B cell (primary cell): ENCODE results near the gene CFAP20. TPM values are rescaled to one million over a fixed set of nuclear protein-coding genes. Genes with fewer than 3 reads are reported as not detected.

Source experiments
- ATAC-seq: fragments of 200-7000 bp; cut with Tn5 transposase; one replicate; pipeline ENCODE4 v1.10.0; 2021; ENCODE audit warnings: low read depth, mild to moderate bottlenecking, moderate number of reproducible peaks, moderate library complexity
- CTCF ChIA-PET: fragments of 350-600 bp; sonication (Branson Sonifier 250); formaldehyde crosslinking; loops from one replicate; lab custom pipeline; 2021; ENCODE audit warnings: antibody characterized with exemption, inconsistent platforms; lab: Charles Lee
- POLR2A ChIA-PET: fragments of 350-600 bp; sonication (Branson Sonifier 250); formaldehyde crosslinking; loops from one replicate; lab custom pipeline; 2021; ENCODE audit warnings: antibody characterized with exemption; lab: Charles Lee
- DNase-seq: peaks from one replicate; pipeline ENCODE4 v3.0.0; 2013
- H2AFZ ChIP-seq: 2 replicates; pipeline ENCODE4 v1.6.1; 2012; ENCODE audit warnings: mild to moderate bottlenecking, low read depth, low read length; ENCODE audit not compliant: insufficient read depth, poor library complexity, severe bottlenecking
- H3K27ac ChIP-seq, 2 donors: 1 replicate in 1 of 2; 2 replicates in 1 of 2; pipeline ENCODE4 v1.5.1; 2012 to 2013; ENCODE audit warnings: low read length in 2 of 2, mild to moderate bottlenecking in 2 of 2, moderate library complexity in 1 of 2
- H3K27me3 ChIP-seq, 4 experiments: fragments of 200-600 bp in 1 of 4; sonication (generic) in 1 of 4; replicated peaks in 1 of 4; 1 replicate in 2 of 4; 2 replicates in 2 of 4; pipeline versions ENCODE4 v1.6.1 to v1.7.0; 2013 to 2016; ENCODE audit warnings: low read length in 3 of 4, mild to moderate bottlenecking in 2 of 4, mixed read lengths in 1 of 4, moderate library complexity in 1 of 4; ENCODE audit not compliant: insufficient read depth in 4 of 4, control insufficient read depth in 3 of 4; ENCODE audit errors: control extremely low read depth in 1 of 4
- H3K36me3 ChIP-seq, 2 experiments: replicated peaks in 1 of 2; 1 replicate in 1 of 2; 2 replicates in 1 of 2; pipeline versions ENCODE4 v1.6.1 to v1.7.1; 2013; ENCODE audit warnings: low read length in 1 of 2; ENCODE audit not compliant: insufficient read depth in 2 of 2, control insufficient read depth in 1 of 2; ENCODE audit errors: control extremely low read depth in 1 of 2, extremely low read depth in 1 of 2
- H3K4me1 ChIP-seq, 2 donors: fragments of 200-600 bp in 1 of 2; sonication (generic) in 1 of 2; 1 replicate in 1 of 2; 2 replicates in 1 of 2; pipeline versions ENCODE4 v1.5.1 to v1.6.1; 2013 to 2017; ENCODE audit warnings: low read length in 2 of 2; ENCODE audit not compliant: control insufficient read depth in 2 of 2, insufficient read depth in 2 of 2
- H3K4me2 ChIP-seq: replicated peaks from 2 replicates; pipeline ENCODE3; 2012; ENCODE audit warnings: mild to moderate bottlenecking, low read depth, low read length; ENCODE audit not compliant: poor library complexity, severe bottlenecking
- H3K4me3 ChIP-seq, 5 experiments: fragments of 200-600 bp in 1 of 5; sonication (generic) in 1 of 5; 1 replicate in 3 of 5; 2 replicates in 2 of 5; pipeline versions ENCODE4 v1.5.1 to v1.7.0; 2011 to 2016; ENCODE audit warnings: low read length in 4 of 5, mild to moderate bottlenecking in 4 of 5, low read depth in 2 of 5, control low read depth in 1 of 5, moderate library complexity in 1 of 5; ENCODE audit not compliant: insufficient read depth in 1 of 5; ENCODE audit errors: control extremely low read depth in 1 of 5, extremely low read depth in 1 of 5
- H3K79me2 ChIP-seq: fragments of 200-600 bp; sonication (generic); one replicate; pipeline ENCODE4 v1.6.0; 2016; ENCODE audit warnings: low read length; ENCODE audit not compliant: control insufficient read depth, insufficient read depth
- H3K9ac ChIP-seq: fragments of 200-600 bp; sonication (generic); 2 replicates; pipeline ENCODE4 v1.6.1; 2017; ENCODE audit warnings: mild to moderate bottlenecking, low read length, moderate library complexity
- H3K9me3 ChIP-seq, 3 donors: one replicate each; pipeline versions ENCODE4 v1.6.1 to v1.7.1; 2013; ENCODE audit warnings: low read length in 2 of 3; ENCODE audit not compliant: control insufficient read depth in 2 of 3, insufficient read depth in 1 of 3; ENCODE audit errors: control extremely low read depth in 1 of 3
- H4K20me1 ChIP-seq: 2 replicates; pipeline ENCODE4 v1.6.0; 2012; ENCODE audit warnings: mild to moderate bottlenecking, low read length; ENCODE audit not compliant: insufficient read depth, control insufficient read depth, poor library complexity, severe bottlenecking
- H3K27ac Mint-ChIP-seq: one replicate; pipeline ENCODE4 v1.8.0; 2021; ENCODE audit warnings: mixed read lengths
- H3K27me3 Mint-ChIP-seq: one replicate; pipeline ENCODE4 v1.8.0; 2021; ENCODE audit warnings: mixed read lengths
- H3K4me1 Mint-ChIP-seq: one replicate; pipeline ENCODE4 v1.8.0; 2021; ENCODE audit warnings: mixed read lengths
- H3K4me3 Mint-ChIP-seq: one replicate; pipeline ENCODE4 v1.8.0; 2021; ENCODE audit warnings: mixed read lengths
- H3K9me3 Mint-ChIP-seq: one replicate; pipeline ENCODE4 v1.8.0; 2022; ENCODE audit warnings: mixed read lengths; ENCODE audit not compliant: insufficient read depth
- EZH2 ChIP-seq: IDR thresholded peaks from 2 replicates; pipeline ENCODE4 v1.6.1; 2012; ENCODE audit warnings: borderline replicate concordance, low read depth, mild to moderate bottlenecking, moderate library complexity, low read length; ENCODE audit not compliant: insufficient read depth, poor library complexity, severe bottlenecking
- WGBS: methylation state at CpG from one replicate; pipeline ENCODE4 v1.1.5; 2013; ENCODE audit warnings: missing lambda C conversion rate; ENCODE audit not compliant: insufficient coverage; 5-methylcytosine and 5-hydroxymethylcytosine counted together
- intact Hi-C: fragments of 100-400 bp; cut with micrococcal nuclease; formaldehyde crosslinking; loops from one replicate; pipeline ENCODE4 v1.10.0; 2022
- polyA plus RNA-seq: library from polyadenylated mRNA; depleted of rRNA; stranded (reverse); fragments of >200 nt; gene quantifications from 2 replicates; pipeline ENCODE4 v1.2.3, GENCODE V29; 2012
- total RNA-seq, 2 donors: library from RNA; stranded (reverse); fragments of 120-200 nt in 1 of 2; gene quantifications; 1 replicate in 1 of 2; 2 replicates in 1 of 2; pipeline versions ENCODE4 v1.2.3 to v1.2.4, GENCODE V29; 2013 to 2022
- TF ChIP-seq, protein P1 (sequence below): fragments of 200-600 bp; IDR thresholded peaks from one replicate; pipeline ENCODE4 v1.8.0; 2022; ENCODE audit warnings: antibody characterized with exemption, mild to moderate bottlenecking

The CFAP20 gene
- total and polyA plus RNA-seq, 2 donors (not counting 1 experiment from before 2014, with no cell fraction given), result 27.3 to 45.4 TPM

DNA sequence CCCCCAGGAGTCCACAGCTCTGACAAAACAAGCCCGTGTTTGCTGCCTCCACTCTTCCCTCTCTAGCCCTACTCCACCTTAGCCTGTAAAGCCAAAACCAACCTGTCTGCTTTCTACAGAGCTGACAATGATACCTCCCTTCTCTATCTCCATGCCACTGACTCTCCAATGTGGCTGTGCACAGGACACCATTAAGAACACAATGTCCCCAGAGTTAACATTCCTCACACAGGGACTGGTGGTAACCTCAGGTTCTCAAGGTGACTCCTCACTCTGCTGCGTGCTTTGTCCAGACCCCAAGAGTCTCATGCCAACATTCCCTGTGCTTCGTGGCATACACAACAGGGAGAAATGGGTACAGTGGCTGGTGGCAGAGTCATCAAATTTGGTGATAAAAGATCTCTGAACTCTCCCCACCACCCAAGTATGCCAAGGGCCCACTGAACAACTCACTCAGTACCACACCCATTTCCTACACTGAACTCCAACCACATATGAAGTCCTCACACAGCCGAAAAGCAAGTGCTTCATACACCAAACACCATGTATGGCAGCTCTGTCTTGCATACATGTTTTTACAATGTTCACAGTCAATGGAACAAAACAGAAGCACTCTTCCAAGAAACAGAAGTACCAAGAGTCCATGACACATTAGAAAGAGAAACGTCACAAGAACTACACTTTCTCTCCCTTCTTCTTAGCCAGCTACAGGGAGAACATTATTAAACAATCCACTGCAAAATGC lies 47.6 kb upstream of the CFAP20 start:
- intact Hi-C loops, result no loop called here
- Histone ChIP-seq H3K27ac (no peak overlapping the region), H3K4me2 (no peak overlapping the region), H4K20me1 (peaks cover 20% of the 10 kb centered on the region), H3K79me2 (peaks cover 28% of the 10 kb centered on the region), H3K36me3 (peaks cover 7 to 52% of the 10 kb centered on the region in 2 experiments), H3K4me3 (no peak overlapping the region), H3K9me3 (no peaks in the 10 kb centered on the region), H3K4me1 (no peaks in the 10 kb centered on the region), H2AFZ (no peak overlapping the region), H3K9ac (no peak overlapping the region), H3K27me3 (no peaks in the 10 kb centered on the region)
- CTCF ChIA-PET, result no interaction called here
- Mint-ChIP-seq H3K27me3 (no peaks in the 10 kb centered on the region), H3K27ac (no peak overlapping the region), H3K4me1 (peaks cover 2% of the 10 kb centered on the region), H3K4me3 (no peak overlapping the region), H3K9me3 (no peaks in the 10 kb centered on the region)
- no peak for TF ChIP-seq EZH2
- TF ChIP-seq, protein P1, sequence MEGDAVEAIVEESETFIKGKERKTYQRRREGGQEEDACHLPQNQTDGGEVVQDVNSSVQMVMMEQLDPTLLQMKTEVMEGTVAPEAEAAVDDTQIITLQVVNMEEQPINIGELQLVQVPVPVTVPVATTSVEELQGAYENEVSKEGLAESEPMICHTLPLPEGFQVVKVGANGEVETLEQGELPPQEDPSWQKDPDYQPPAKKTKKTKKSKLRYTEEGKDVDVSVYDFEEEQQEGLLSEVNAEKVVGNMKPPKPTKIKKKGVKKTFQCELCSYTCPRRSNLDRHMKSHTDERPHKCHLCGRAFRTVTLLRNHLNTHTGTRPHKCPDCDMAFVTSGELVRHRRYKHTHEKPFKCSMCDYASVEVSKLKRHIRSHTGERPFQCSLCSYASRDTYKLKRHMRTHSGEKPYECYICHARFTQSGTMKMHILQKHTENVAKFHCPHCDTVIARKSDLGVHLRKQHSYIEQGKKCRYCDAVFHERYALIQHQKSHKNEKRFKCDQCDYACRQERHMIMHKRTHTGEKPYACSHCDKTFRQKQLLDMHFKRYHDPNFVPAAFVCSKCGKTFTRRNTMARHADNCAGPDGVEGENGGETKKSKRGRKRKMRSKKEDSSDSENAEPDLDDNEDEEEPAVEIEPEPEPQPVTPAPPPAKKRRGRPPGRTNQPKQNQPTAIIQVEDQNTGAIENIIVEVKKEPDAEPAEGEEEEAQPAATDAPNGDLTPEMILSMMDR, result no peak
- no peak for DNase-seq
- no peak for ATAC-seq
- WGBS, result 97% methylated on average over 4 of the region's 5 CpGs
- POLR2A ChIA-PET, result no interaction called here

GRCh38 chr16:58170223-58170622 lies 41.0 kb upstream of the CFAP20 start:
- no peak for DNase-seq
- H3K36me3 ChIP-seq, result peaks cover 0 to 89% of the 10 kb centered on the region in 2 experiments
- H3K4me2 ChIP-seq, result no peak overlapping the region
- no peak overlapping the region for H3K27ac Mint-ChIP-seq
- ChIA-PET CTCF (no interaction called here), POLR2A (no interaction called here)
- H3K9me3 Mint-ChIP-seq, result no peaks in the 10 kb centered on the region
- H3K9me3 ChIP-seq, result no peaks in the 10 kb centered on the region
- no peak overlapping the region for H2AFZ ChIP-seq
- no CpG with 5 or more reads among the region's 2 CpGs for WGBS
- no peak overlapping the region for H3K4me3 Mint-ChIP-seq
- TF ChIP-seq, protein P1, result no peak
- TF ChIP-seq EZH2, result no peak
- no peaks in the 10 kb centered on the region for H3K79me2 ChIP-seq
- no peaks in the 10 kb centered on the region for H3K27me3 ChIP-seq
- no peaks in the 10 kb centered on the region for H3K4me1 Mint-ChIP-seq
- H3K27me3 Mint-ChIP-seq, result no peaks in the 10 kb centered on the region
- H3K27ac ChIP-seq, result no peak overlapping the region
- no peak overlapping the region for H3K4me3 ChIP-seq
- no peak overlapping the region for H3K9ac ChIP-seq
- ATAC-seq, result no peak
- intact Hi-C loops, result no loop called here
- H4K20me1 ChIP-seq, result peaks cover 8% of the 10 kb centered on the region
- no peaks in the 10 kb centered on the region for H3K4me1 ChIP-seq
